Esophagus mucosa (tissue), 1 donor: ENCODE data around the gene LPIN3. TPM values are rescaled to one million over a fixed set of nuclear protein-coding genes. Genes with fewer than 3 reads are reported as not detected.

ENCODE experiments used
- ATAC-seq: fragments of 200-7000 bp; cut with Tn5 transposase; one replicate; pipeline ENCODE4 v1.9.1; 2020
- total RNA-seq: library from RNA; stranded (reverse); gene quantifications from one replicate; pipeline ENCODE4 v1.2.4, GENCODE V29; 2023
- donor health status: DM: yes; HTN: yes; CAD: no.

Gene LPIN3
- total RNA-seq, 1 donor from 2014 or later = 15.7 TPM

- ATAC-seq = no peak
Observed at GRCh38 chr20:41320441-41320840, 20.2 kb upstream of the LPIN3 start.

GRCh38 chr20:41320976-41321375 lies 19.6 kb upstream of the LPIN3 start:
- no peak for ATAC-seq

GRCh38 chr20:41327178-41327577 lies 13.4 kb upstream of the LPIN3 start:
- no peak for ATAC-seq

- peak; percentile 94 for ATAC-seq
Observed at GRCh38 chr20:41329435-41330342, 10.9 kb upstream of the LPIN3 start.

- no peak for ATAC-seq
Observed at GRCh38 chr20:41330343-41330720, 10.3 kb upstream of the LPIN3 start.

GRCh38 chr20:41330941-41331340 lies 9.7 kb upstream of the LPIN3 start:
- no peak for ATAC-seq

GRCh38 chr20:41331731-41332130 lies 8.9 kb upstream of the LPIN3 start:
- no peak for ATAC-seq

GRCh38 chr20:41334036-41334435 lies 6.6 kb upstream of the LPIN3 start:
- ATAC-seq = no peak

GRCh38 chr20:41334443-41335421 lies 5.9 kb upstream of the LPIN3 start:
- ATAC-seq = no peak

GRCh38 chr20:41335591-41335990 lies 5.0 kb upstream of the LPIN3 start:
- ATAC-seq = no peak

GRCh38 chr20:41336711-41337492 lies 3.7 kb upstream of the LPIN3 start:
- no peak for ATAC-seq

- ATAC-seq = peak; percentile 89
Observed at GRCh38 chr20:41339957-41340326, 679 bp upstream of the LPIN3 start.

- ATAC-seq = no peak
Observed at GRCh38 chr20:41342474-41343464, 2.1 kb downstream of the LPIN3 start.

GRCh38 chr20:41344477-41344876 lies 3.9 kb downstream of the LPIN3 start:
- ATAC-seq = peak; percentile 44

- ATAC-seq = peak; percentile 56
Observed at GRCh38 chr20:41344938-41345728, 4.5 kb downstream of the LPIN3 start.

- ATAC-seq = no peak
Observed at GRCh38 chr20:41345729-41346067, 5.1 kb downstream of the LPIN3 start.

GRCh38 chr20:41347523-41348429 lies 7.2 kb downstream of the LPIN3 start:
- no peak for ATAC-seq

- ATAC-seq = no peak
Observed at GRCh38 chr20:41348430-41349172, 8.0 kb downstream of the LPIN3 start.

- no peak for ATAC-seq
Observed at GRCh38 chr20:41349266-41349665, 8.6 kb downstream of the LPIN3 start.
